GM18858 (cell line): ENCODE results near the gene APC2.
"Not testable (repeated sequence)": the region's sequence is repeated elsewhere in the genome, so short reads cannot be mapped to it uniquely, and the experiment has no call there.

Source experiments
- ATAC-seq: cut with Tn5 transposase; IDR thresholded peaks from one replicate; pipeline ENCODE4 v1.9.1; 2021; ENCODE audit not compliant: unreplicated experiment

Gene APC2

DNA sequence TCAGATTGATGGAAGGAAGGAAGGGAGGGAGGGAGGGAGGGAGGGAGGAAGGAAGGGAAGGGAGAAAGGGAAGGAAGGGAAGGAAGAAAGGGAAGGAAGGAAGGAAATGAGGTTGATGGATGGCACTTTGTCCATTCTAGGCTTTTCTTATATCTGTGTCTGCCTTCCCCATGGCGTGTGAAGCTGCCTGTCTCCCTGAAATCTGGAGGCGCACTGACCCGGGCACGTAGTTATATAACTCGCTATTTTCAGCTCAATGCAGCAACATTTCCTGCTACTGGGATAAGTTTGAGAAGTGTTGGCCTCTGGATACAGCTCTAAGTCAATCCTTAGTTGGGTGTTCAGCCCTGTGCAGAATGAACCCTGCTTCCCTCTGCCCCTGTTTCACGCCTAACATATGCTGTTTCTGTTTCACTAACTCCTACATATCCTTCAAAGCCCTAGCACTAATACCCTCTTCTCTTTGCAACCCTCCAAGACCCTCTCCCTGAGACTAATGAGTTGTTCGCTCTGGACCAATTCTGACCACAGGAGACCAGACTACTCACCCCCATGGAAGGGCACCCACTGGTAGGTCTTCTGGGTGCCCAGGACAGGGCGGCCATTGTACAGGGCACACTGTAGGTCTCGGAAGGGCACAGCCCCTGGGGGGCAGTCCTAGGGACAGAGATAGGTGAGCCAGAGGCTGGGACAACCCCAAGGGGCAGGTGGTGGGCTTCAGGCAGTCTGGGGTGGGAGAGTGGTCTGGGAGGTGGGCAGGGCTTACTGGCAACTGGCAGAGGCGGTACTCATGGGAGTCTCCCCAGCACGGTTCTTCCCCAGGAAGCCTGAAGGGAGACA, 59.9 kb downstream of the APC2 start:
- ATAC-seq, result no peak

DNA sequence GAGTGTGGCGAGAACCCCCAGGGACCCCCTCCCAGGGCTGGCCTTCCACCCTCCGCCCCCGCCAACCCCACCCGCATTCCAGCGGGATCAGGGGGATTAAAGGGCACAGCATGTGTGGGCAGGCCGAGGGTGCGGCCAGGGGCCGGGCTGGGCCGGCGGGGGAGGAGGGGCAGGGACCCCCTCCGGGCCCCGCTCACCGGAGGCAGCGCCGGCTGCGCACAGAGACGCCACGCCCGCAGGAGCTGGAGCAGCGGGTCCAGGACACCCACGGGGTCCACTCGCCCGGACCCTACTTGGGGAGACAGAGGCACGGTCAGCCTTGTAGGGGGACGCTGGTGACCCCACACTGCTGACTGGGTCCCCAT, 60.5 kb downstream of the APC2 start:
- ATAC-seq, result no peak

DNA sequence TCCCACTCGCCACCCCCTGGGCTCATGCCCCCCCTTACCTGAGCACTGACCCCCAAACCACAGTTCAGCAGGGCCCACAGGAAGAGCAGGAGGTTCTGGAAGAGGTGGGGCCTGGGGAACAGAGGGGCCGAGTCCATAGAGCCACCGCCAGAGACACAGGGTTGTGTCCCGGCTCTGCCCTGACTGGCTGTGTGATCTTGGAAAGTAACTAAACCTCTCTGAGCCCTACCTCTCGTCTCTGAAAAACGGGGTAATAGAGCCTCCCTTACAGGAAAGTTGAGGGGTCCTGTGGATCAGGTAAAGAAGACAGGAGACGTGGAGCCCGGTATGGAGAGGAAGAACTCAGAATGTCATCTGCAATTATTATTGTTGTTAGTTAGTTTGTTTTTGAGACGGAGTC, 60.9 kb downstream of the APC2 start:
- ATAC-seq, result no peak

DNA sequence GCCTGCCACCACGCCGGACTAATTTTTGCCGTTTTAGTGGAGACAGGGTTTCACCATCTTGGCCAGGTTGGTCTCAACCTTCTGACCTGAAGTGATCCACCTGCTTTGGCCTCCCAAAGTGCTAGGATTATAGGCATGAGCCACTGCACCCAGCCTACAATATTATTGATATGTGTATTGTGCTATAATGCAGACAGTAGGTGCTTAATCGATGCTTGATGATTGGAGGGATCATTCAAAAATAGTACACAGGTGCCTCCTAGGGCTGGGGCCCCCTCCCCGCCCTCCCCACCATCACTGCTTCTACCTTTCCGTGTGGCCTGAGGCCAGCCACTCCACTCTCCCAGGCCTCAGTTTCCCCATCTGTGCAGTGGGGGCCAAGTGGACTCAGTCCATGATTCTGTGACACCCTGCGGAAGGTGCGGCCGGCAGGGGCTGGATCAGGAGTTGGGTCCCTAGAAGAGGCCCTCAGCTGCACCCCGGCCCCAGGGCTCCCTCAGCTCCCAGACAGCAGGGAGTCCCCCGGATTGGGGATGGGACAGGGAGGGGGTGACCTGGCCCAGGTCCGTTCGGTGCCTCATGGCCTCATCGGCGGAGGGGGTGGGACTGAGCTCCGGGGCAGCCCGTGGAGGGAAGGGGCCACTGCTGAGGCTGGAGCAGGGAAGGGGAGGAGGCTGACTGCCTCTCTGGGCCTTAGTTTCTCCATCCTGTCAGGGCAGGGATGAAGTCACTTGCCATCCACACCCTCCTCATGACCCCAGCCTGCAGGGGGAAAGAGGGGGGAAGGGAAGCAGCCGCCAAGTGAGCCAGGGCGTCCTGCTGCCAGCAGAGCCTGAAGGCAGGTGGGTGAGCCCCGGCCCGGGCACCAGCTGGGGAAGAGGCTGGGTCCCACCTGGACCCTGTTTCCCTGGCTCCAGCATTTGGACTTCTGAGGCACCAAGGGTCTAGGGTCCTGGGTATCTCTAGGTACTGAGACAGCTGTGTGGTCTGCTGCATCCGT, 61.7 kb downstream of the APC2 start:
- no peak for ATAC-seq

DNA sequence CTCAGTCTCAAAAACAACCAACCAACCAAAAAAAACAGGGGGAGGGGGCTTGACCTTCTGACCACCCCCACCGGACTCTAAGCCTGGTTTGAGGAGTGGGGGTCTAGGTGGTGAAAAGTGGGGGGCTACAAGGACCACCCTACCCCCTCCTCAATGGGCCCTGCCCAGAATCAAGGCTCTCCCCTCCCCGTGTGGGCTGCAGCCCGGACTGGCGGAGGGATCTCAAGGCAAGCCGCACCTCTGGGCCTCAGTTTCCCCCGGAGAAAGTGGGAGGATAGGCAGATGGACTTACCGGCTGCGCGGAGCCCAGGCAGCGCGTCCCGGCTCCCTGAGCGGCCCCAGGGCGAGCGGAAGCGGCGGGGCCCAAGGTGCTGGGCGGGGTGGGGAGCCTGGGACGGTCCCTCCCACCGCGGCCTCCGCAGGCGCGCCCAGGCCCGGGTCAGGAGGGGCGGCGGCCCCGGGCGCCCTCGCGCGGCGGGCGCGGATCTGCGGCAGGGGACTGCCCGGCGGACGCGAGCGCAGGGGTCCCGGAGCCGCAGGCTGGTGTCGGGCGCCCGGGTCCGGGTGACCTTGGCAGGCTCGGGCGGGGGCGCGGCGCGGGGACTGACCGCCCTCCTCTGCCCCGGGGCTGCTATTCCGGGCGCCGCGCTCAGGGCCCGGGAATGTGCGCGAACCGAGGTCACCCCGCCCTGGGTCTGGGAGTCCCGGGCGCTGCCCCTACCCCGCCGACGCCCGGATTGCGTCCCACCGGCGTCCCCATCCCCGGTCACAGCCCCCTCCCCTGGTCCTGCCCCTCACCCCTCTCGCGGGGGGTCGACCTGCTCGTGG, 63.0 kb downstream of the APC2 start, which contains the start of gene ADAMTSL5:
Gene ADAMTSL5 (minus strand): TSS at position 349 of the 828 bp plus-strand sequence. CDS start 2,076 bp downstream, outside the sequence.
- no peak for ATAC-seq

DNA sequence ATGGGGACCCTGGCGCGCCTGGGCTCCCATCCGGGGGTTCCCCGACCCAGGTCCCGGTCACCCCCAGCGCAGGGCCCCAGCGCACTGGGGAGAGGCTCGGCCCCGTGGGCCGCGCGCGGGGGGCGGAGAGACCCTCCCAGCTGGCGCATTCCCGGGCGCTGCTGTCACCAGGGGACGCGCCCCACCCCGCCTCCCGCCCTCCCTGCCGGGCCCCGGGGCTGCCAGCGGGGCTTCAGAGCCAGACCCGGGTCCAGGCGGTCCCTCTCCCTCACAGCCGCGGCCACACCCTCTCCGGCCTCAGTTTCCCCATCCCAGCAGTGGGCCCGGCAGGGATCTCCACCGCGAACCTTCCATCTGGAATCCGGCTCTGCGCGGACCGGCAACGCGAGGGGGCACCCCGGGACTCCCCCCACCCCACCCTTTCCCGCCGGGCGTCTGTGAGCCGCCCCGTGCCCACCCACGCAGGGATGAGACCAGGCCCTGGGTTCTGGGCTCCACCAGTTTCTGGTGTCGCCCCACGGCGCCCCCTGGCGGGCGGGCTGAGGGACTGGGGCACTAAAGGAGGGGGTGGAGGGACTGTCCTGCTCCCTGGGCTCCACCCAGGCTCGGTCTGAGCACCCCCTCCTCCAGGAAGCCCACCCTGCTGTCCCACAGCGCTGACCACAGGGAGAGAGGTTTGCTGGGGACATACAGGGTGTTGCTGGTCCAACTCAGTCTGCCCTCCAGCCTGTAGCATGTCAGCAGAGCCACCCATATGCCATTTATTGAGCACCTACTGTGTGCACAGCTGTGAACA, 63.8 kb downstream of the APC2 start:
- ATAC-seq, result no peak

DNA sequence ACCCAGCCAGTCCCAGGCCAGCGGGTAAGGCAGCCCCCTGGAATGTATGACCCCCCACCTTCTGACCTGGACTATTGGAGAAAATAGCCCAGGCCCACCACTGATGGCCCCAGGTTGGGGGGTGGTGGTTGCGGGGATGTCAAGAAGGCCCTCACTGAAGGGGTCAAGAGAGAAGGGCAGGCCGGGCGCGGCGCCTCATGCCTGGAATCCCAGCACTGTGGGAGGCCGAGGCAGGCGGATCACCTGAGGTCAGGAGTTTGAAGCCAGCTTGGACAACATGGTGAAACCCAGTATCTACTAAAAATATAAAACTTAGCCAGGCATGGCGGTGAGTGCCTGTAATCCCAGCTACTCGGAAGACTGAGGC, 64.4 kb downstream of the APC2 start:
- no peak for ATAC-seq

DNA sequence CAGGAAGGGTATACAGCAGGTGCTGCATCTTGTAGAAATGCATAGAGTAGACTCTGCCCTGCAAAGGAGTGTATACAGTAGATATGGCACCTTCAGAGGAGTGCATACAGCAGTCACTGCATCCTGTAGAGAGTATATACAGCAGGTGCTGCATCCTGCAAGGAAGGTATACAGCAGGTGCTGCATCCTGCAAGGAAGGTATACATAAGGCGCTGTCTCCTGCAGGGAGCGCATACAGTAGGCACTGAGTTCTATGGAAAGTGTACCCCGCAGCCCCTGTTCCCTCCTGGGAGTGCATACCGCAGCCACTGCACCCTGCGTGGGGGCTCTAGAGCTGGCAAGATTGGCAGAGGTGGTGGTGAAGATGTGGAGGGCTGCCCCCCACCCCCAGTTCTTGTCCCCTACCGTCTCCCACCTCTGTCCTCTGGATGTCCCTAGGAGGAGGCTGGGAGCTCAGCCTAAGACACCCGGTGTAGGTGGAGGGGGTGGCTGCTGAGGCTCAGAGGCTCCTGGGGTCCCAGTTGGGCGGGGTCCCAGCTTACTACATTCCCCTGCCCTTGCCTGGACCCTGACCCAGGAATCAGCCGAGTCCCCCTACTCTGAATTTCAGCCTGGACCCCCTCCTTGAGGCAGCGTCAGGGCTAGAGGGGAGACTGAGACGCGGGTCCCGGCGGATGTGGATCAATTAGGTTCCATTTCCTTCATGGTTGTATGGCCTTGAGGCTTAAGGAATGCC, 65.2 kb downstream of the APC2 start:
- no peak for ATAC-seq

DNA sequence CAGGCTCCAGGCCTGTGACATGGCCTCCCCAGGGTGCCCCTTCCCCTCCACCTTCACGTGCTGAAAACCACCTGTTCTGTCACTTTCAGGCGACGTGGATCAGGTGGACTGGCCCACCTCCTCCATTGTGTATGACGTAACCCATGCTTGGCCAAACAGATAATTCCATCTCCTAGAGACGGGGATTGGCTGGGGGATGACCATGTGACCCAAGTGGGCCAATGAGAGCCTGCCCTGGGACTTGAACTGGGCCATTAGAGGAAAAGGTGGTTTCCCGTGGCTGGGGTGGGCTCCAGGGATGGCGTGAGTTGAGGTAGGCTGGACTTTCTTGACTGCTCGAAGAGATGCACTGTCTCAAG, 66.5 kb downstream of the APC2 start:
- ATAC-seq, result no peak

DNA sequence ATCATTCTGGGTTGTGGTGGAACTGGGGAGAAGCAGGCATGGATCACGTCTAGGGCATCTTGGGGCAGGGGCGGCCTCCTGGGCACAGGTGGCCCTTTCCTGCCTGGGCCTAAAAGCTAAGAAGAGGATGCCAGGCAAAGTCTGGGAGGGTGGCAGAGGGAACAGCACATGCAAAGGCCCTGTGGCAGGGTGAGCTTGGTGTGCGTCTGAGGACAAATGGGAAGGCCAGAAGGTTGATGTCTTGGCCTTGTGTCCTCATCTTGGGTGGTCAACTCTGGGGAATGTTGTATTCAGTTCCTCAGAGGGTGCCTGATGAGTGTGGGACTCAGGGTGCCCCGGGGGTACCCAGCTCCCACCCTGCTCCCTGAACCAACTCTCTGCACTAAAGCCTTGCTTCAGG, 68.5 kb downstream of the APC2 start:
- ATAC-seq, result no peak

DNA sequence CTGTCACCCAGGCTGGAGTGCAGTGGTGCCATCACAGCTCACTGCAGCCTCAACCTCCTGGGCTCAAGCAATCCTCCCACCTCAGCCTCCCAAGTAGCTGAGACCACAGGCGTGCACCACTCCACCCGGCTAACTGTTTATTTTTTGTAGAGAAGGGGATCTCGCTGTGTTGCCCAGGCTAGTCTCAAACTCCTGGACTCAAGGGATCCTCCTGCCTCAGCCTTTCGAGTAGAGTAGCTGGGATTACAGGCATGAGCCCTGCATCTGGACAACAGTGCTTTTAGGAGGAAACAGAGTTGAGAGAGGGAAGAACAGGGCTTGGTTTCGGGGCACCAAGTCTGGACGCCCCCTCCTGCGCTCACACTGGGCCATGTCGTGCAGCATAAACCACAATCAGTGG, 69.9 kb downstream of the APC2 start:
- ATAC-seq, result not testable (repeated sequence)

DNA sequence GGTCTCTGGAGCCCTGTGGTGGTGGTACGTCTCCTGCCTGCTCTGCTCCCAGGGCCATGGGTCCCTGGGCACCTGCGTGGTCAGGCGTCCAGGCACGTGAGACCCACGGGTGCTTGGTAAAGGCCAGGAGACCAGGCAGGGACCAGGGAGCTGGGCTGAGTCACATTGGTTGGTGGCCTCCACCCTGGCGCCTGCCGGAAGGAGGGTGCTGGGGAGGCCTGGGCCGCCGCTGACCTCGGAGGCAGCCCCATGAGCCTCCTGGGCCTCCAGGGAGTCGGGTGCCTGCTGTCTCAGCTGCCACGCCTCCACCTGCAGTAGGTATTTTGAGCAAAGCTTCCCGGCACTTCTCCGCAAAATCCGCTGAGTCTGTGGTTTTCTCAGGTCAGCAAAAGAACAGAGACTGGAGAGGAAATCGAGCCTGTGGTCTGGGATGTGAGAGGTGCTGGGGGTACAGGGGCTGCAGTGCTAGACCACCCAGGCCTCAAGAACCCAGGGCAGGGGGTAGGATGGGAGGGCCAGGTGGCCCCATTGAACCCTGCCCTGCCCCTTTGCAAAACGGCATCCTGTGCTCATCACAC, 70.4 kb downstream of the APC2 start:
- ATAC-seq, result no peak

DNA sequence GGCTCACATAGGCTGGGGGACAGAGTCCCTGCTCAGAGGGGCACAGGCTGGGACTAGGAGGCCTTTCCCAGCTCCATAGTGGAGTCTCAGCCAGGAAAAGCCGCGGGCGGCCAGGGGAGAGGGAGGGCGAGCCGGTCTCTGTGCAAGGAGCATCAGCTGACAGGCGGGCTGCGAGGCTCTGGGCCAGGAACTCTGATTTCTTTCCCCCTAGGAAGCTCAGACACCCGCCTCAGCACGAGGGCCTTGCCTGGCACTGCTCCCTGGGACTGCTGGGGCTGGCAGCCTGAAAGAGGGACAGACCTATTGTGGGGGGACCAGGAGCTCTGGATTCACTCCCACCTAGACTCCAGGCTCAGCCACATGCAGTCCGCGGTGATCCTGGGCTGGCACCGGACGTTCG, 71.7 kb downstream of the APC2 start:
- ATAC-seq, result no peak

DNA sequence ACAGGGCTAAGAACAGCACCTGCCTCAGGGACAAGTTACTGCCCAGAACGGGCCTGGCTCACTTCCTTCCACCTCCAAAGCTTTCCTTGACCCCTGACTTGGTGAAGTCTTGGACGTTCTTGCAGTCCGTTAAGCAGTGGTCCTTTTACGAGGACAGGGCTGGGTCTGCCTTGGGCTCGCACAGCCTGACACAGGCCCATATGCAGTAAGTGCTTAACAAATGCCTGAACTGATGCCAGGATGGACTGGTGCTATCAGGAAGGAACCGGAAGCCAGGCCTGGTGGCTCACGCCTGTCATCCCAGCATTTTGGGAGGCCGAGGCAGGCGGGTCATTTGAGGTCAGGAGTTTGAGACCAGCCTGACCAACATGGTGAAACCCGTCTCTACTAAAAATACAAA, 72.1 kb downstream of the APC2 start:
- no peak for ATAC-seq

DNA sequence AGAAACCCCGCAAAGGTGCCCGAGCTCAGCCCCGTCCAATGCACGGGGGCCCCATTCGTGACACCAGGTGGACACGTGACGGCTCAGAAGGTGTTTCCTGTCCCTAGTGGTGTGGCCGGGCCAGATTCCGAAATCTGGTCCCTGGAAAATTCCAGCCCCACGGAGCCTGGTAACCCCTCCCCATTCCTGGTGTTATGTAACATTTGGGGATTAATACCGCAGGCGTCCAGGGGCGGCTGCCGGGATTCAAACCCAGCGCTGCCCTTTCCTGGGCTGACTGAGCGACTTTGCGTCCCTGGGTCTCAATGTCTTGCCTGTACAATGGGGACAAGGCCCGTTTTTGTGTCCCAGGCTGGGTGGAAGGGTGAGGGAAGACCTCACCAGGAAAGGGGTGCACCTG, 72.9 kb downstream of the APC2 start:
- ATAC-seq, result no peak
